ENCODE measurements around the gene USP24. TPM values are rescaled to one million over a fixed set of nuclear protein-coding genes. Genes with fewer than 3 reads are reported as not detected.

Gene USP24
- polyA plus RNA-seq, 1 donor from 2014 or later = 29.5 TPM

DNA sequence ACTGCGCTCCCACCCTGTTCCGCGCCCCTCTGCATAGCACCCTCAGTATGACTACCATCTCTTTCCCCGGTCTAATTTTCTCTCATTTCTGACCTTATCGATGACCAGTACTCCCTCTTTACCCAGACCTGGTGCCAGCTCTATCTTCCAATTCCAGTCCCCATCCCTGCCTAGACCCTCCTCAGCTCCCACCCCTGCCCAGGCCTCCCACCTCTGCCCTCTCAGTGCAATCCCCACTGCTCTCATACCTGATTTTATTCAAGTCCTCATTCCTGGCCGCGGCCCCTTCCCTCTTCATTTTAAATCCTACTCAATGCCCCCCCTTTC, 1.3 kb downstream of the USP24 start:
- Histone ChIP-seq H2AFZ (ENCODE audit: low read depth, low read length) (peak overlapping the region; percentile 60), H3K9ac (ENCODE audit: low read length) (peak overlapping the region; percentile 86), H3K36me3 (ENCODE audit: insufficient read depth, low read length) (no peaks in the 10 kb centered on the region), H4K20me1 (ENCODE audit: insufficient read depth) (no peaks in the 10 kb centered on the region), H3F3A (ENCODE audit: insufficient read depth, low read length, poor library complexity, severe bottlenecking) (peaks cover 5% of the 10 kb centered on the region), H3K27ac (ENCODE audit: low read length) (peak overlapping the region; percentile 82), H3K4me3 (ENCODE audit: low read length) (peak overlapping the region; percentile 89), H3K27me3 (ENCODE audit: insufficient read depth, low read depth, low read length) (no peaks in the 10 kb centered on the region), H3K9me3 (ENCODE audit: low read length) (no peaks in the 10 kb centered on the region), H3K9me2 (ENCODE audit: insufficient read depth, low read length) (no peaks in the 10 kb centered on the region), H3K4me2 (ENCODE audit: low read length) (peak overlapping the region; percentile 81), H3K79me2 (replicated peaks; ENCODE audit: insufficient read depth, low read length) (peaks cover 46% of the 10 kb centered on the region)
- TF ChIP-seq, protein P1, sequence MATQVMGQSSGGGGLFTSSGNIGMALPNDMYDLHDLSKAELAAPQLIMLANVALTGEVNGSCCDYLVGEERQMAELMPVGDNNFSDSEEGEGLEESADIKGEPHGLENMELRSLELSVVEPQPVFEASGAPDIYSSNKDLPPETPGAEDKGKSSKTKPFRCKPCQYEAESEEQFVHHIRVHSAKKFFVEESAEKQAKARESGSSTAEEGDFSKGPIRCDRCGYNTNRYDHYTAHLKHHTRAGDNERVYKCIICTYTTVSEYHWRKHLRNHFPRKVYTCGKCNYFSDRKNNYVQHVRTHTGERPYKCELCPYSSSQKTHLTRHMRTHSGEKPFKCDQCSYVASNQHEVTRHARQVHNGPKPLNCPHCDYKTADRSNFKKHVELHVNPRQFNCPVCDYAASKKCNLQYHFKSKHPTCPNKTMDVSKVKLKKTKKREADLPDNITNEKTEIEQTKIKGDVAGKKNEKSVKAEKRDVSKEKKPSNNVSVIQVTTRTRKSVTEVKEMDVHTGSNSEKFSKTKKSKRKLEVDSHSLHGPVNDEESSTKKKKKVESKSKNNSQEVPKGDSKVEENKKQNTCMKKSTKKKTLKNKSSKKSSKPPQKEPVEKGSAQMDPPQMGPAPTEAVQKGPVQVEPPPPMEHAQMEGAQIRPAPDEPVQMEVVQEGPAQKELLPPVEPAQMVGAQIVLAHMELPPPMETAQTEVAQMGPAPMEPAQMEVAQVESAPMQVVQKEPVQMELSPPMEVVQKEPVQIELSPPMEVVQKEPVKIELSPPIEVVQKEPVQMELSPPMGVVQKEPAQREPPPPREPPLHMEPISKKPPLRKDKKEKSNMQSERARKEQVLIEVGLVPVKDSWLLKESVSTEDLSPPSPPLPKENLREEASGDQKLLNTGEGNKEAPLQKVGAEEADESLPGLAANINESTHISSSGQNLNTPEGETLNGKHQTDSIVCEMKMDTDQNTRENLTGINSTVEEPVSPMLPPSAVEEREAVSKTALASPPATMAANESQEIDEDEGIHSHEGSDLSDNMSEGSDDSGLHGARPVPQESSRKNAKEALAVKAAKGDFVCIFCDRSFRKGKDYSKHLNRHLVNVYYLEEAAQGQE (IDR thresholded peaks at IDR 0.05; ENCODE audit: borderline replicate concordance) = no peak
- TF ChIP-seq EZH2 (IDR thresholded peaks at IDR 0.05; ENCODE audit: borderline replicate concordance, insufficient read depth, low read length, poor library complexity, severe bottlenecking) (no peak), POLR2AphosphoS5 (IDR thresholded peaks at IDR 0.05) (no peak), SMC3 (conservative IDR thresholded peaks at IDR 0.05; ENCODE audit: poor library complexity) (no peak)

DNA sequence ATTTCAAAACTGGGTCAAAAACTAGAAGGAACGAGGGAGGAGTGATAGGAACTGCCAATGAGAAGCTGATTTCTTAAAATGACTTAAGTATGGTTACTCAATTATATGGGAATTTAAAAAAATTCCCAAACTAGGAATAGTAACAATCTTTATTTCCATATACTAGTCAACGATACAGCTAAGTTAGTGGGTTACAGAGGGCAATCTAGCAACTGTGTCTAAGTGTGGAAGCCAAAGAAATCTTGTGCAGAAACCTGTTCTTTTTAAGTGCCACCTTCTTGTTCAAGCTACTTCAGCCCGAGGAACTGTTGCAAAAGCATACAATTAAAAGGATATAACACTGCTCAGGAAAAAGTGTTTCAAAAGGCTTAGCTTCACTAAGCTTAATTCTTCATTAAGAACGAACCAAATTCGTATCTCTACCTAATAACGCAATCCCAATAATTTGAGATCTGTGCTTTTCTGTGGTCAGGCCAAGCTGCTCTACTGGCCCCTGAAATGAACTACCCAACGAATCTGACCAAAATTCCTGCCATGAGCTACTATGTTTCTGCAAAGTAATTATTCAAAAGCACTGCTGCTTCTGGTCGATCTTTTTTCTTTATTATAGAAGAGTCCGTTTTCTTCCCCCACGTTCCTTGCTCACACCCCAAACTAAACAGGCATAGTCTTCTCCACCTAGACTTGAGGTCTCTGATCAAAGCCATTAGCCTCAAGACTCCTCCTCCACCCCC, 1.8 kb downstream of the USP24 start:
- Histone ChIP-seq H3K36me3 (ENCODE audit: insufficient read depth, low read length) (no peaks in the 10 kb centered on the region), H3K9me3 (ENCODE audit: low read length) (no peaks in the 10 kb centered on the region), H3K27ac (ENCODE audit: low read length) (peak overlapping the region; percentile 82), H3K27me3 (ENCODE audit: insufficient read depth, low read depth, low read length) (no peaks in the 10 kb centered on the region), H3K79me2 (replicated peaks; ENCODE audit: insufficient read depth, low read length) (peaks cover 46% of the 10 kb centered on the region), H4K20me1 (ENCODE audit: insufficient read depth) (no peaks in the 10 kb centered on the region), H3F3A (ENCODE audit: insufficient read depth, low read length, poor library complexity, severe bottlenecking) (peaks cover 5% of the 10 kb centered on the region), H3K4me2 (ENCODE audit: low read length) (peak overlapping the region; percentile 81), H3K4me3 (ENCODE audit: low read length) (peak overlapping the region; percentile 89), H2AFZ (ENCODE audit: low read depth, low read length) (peak overlapping the region; percentile 60), H3K9me2 (ENCODE audit: insufficient read depth, low read length) (no peaks in the 10 kb centered on the region), H3K9ac (ENCODE audit: low read length) (peak overlapping the region; percentile 86)
- TF ChIP-seq SMC3 (conservative IDR thresholded peaks at IDR 0.05; ENCODE audit: poor library complexity) (no peak), MXI1 (conservative IDR thresholded peaks at IDR 0.05; ENCODE audit: poor library complexity, severe bottlenecking) (no peak), EP300 (conservative IDR thresholded peaks at IDR 0.05; ENCODE audit: poor library complexity, severe bottlenecking) (no peak), TAF1 (IDR thresholded peaks at IDR 0.05; ENCODE audit: low read depth) (no peak), RAD21 (conservative IDR thresholded peaks at IDR 0.05) (no peak), EZH2 (IDR thresholded peaks at IDR 0.05; ENCODE audit: borderline replicate concordance, insufficient read depth, low read length, poor library complexity, severe bottlenecking) (no peak), POLR2AphosphoS5 (IDR thresholded peaks at IDR 0.05) (no peak)
- TF ChIP-seq, protein P2, sequence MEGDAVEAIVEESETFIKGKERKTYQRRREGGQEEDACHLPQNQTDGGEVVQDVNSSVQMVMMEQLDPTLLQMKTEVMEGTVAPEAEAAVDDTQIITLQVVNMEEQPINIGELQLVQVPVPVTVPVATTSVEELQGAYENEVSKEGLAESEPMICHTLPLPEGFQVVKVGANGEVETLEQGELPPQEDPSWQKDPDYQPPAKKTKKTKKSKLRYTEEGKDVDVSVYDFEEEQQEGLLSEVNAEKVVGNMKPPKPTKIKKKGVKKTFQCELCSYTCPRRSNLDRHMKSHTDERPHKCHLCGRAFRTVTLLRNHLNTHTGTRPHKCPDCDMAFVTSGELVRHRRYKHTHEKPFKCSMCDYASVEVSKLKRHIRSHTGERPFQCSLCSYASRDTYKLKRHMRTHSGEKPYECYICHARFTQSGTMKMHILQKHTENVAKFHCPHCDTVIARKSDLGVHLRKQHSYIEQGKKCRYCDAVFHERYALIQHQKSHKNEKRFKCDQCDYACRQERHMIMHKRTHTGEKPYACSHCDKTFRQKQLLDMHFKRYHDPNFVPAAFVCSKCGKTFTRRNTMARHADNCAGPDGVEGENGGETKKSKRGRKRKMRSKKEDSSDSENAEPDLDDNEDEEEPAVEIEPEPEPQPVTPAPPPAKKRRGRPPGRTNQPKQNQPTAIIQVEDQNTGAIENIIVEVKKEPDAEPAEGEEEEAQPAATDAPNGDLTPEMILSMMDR (IDR thresholded peaks at IDR 0.05; ENCODE audit: poor library complexity, severe bottlenecking) = no peak
- TF ChIP-seq, protein P1 (IDR thresholded peaks at IDR 0.05; ENCODE audit: borderline replicate concordance) = no peak

Data from neural cell (in vitro differentiated cells).